Esophagus squamous epithelium (tissue), 4 donors: ENCODE results near the gene CD4.

Experiments
- POLR2A ChIP-seq, 4 donors: fragments of 450-650 bp; IDR thresholded peaks; one replicate each; pipeline ENCODE4 v1.6.1; 2017; ENCODE audit warnings: antibody characterized with exemption in 4 of 4, mild to moderate bottlenecking in 4 of 4, moderate library complexity in 3 of 4
- TF ChIP-seq, protein P1 (sequence below), 6 experiments: fragments of 450-650 bp in 4 of 6; fragments of 200-600 bp in 2 of 6; sonication (generic) in 2 of 6; IDR thresholded peaks; one replicate each; pipeline ENCODE4 v1.5.1; 2016 to 2019; ENCODE audit warnings: antibody characterized with exemption in 6 of 6, mild to moderate bottlenecking in 4 of 6, moderate library complexity in 4 of 6

GRCh38 chr12:6748761-6749160 lies 40.6 kb upstream of the CD4 start:
- TF ChIP-seq, protein P1, sequence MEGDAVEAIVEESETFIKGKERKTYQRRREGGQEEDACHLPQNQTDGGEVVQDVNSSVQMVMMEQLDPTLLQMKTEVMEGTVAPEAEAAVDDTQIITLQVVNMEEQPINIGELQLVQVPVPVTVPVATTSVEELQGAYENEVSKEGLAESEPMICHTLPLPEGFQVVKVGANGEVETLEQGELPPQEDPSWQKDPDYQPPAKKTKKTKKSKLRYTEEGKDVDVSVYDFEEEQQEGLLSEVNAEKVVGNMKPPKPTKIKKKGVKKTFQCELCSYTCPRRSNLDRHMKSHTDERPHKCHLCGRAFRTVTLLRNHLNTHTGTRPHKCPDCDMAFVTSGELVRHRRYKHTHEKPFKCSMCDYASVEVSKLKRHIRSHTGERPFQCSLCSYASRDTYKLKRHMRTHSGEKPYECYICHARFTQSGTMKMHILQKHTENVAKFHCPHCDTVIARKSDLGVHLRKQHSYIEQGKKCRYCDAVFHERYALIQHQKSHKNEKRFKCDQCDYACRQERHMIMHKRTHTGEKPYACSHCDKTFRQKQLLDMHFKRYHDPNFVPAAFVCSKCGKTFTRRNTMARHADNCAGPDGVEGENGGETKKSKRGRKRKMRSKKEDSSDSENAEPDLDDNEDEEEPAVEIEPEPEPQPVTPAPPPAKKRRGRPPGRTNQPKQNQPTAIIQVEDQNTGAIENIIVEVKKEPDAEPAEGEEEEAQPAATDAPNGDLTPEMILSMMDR (IDR thresholded peaks at IDR 0.05): no peak
- no peak for TF ChIP-seq POLR2A (IDR thresholded peaks at IDR 0.05)
